ENCODE data around the gene PSKH1.
"Not testable (repeated sequence)": the region's sequence is repeated elsewhere in the genome, so short reads cannot be mapped to it uniquely, and the experiment has no call there.

Gene PSKH1

GRCh38 chr16:67964477-67965131, 71.5 kb downstream of the PSKH1 start:
- DNase-seq = no peak

DNA sequence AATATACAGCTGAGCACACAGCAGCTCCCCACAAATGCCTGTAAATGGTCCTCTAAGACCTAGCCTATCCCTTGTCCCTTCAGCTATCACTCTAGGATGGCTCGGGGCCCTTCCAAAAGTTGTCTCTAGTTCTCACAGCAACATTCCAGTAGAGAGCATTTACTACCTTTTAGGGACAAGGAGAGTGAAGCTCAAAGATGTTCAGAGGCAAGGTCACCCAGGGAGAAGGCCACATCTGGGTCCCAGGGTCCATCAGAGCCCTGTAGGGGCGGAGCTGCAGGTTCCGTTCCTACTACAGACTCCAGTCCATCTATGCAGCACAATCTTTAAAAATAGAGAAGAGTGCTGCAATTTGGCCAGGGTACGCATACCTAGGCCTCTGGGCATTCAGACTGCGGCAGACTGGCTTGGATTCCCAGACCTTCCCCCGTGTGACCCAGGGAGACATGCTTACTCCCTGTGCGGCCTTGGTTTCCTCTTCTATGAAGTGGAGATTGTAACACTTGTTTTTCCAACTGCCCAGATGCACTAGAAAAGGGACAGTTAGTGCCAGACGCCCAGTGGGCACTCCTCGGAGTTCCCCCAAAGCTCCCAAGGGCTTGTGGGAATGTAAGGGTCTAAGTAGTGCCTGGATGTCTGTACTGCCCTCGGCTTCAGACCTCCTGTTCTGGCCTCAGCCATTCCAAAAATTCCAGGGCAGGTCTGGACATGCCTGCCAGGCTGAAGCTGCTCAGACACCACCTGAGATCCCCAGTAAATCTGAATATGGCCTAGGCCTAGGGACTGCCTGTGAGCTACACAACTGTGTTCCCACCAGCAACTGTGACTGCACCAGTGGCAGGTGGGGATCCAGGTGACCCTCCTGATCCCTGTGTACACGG, 72.9 kb downstream of the PSKH1 start:
- DNase-seq = no peak

GRCh38 chr16:67966549-67967182, 73.6 kb downstream of the PSKH1 start:
- DNase-seq = no peak

GRCh38 chr16:67967183-67967957, 74.3 kb downstream of the PSKH1 start:
- no peak for DNase-seq

DNA sequence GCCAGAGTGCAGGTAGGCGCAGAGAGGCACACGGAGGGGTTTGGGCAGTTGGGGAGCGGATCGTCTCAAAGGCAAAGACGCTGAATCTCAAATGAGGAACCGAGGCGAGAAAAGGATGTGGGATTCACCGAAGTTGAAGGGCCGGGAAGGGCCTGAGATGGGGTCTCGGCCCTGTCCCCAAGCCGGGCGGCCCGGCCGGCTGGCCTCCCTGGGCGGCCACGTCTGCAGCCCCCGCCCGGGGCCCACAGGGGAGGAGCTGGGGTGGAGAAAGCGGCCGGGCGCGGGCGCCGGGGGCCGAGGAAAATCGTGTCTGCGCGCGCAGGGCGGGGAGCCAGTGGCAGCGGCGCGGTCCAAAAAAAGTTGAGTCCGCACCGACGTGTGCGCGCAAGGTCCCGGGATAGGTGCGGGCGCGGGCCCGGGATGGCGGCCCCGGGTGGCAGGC, 74.9 kb downstream of the PSKH1 start:
- no peak for DNase-seq

GRCh38 chr16:67968400-67969253, 75.6 kb downstream of the PSKH1 start, which contains the start of gene SLC12A4:
Gene SLC12A4 (minus strand): TSS chr16:67968637. CDS start chr16:67968553, 84 bp downstream.
- DNase-seq = peak; percentile 35

DNA sequence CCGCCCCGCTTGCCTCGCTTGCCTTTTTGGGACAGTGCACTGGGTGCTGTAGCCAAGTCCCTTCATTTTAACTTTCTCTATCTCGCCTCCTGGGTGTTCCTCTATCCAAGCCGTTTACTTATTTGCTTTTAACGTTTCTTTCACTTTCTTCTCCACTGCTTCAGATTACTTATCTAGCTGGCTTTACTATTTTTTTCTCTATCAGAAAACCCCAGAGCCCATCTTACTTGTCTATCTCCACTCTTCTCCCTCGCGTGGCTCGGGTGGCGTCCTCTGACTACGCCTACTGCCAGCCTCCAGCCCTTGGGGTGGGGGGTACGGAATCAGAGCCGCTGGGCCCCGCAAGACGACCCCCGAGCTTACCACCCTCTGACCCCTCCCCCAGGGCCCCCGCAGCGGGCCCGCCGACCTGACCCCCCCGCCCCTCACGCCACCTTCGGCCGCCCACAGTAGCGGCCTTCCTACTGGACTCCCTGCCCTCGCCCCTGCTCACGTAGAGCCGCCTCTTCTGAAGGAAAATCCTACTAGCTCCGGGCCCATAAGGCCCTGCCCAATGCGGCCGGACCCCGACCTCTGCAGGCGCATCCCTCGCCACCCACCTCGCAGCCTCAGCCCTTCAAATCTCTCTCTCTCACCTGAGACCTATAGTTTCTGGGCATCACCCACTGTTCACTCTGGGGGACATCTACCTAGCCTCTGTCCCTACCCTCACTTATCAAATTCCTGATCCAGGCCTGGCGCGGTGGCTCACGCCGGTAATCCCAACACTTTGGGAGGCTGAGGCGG, 76.4 kb downstream of the PSKH1 start:
- no peak for DNase-seq

DNA sequence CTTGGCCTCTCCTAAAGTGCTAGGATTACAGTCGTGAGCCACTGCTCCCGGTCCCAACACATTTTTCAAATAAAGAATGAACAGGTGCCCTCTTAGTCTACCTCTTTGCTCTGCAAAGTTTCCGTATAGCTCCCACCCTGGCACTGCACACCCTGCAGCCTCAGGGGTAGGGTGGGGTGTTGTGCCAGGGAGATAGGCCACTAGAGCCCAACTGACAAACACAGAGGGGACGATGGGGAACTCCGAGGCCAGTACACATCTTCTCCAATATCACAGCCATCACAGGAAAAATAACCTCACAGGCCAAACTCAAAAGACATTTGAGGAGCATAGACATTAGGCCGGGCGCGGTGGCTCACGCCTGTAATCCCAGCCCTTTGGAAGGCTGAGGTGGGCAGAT, 78.1 kb downstream of the PSKH1 start:
- no peak for DNase-seq

DNA sequence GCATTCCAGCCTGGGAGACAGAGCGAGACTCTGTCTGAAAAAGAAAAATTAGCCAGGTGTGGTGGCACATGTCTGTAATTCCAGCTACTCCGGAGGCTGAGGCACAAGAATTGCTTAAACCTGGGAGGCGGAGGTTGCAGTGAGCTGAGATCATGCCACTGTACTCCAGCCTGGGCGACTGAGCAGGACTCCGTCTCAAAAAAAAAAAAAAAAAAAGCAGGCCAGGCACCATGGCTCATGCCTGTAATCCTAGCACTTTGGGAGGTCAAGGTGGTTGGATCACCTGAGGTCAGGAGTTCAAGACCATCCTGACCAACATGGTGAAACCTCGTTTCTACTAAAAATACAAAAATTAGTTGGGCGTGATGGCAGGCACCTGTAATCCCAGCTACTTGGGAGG, 79.2 kb downstream of the PSKH1 start:
- not testable (repeated sequence) for DNase-seq

DNA sequence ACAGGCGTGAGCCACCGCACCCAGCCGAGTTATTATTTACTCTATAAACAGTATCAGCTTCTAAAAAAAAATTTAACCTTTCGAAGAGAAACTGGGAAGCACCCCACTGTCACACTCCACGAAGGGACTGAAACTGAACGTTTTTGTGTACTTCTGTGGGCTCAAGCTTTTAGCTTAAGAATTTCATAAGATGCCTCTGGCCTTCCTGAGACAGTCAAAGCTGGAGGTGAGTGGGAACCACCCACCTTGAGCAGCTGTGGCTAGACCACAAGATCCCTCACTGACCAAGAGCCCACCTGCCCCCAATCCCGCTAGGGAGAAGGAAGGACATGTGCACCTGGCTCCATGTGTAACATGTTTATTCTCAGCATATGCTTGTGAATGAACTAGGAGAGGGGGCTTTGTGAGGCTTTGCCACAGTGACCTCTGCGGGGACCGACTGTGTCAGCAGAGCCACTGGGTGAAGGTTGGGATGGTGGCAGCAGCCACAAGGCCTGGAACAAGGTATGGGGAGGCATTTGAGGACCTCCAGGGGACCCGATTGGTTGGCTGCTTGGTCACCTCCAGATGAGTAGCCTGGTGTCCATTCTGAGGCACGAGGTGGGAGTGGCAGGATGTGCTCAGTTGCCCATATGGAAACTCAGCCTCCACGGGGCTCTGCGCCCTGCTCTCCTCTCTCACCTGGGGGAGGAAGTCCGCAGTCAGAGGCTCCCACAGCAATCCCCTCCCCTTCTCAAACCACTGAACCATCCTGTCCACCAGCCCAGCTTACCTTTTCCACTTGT, 82.5 kb downstream of the PSKH1 start:
- DNase-seq = no peak

GRCh38 chr16:67976205-67976604, 83.2 kb downstream of the PSKH1 start:
- no peak for DNase-seq

- no peak for DNase-seq
Measured at GRCh38 chr16:67977005-67977404, 84.0 kb downstream of the PSKH1 start.

DNA sequence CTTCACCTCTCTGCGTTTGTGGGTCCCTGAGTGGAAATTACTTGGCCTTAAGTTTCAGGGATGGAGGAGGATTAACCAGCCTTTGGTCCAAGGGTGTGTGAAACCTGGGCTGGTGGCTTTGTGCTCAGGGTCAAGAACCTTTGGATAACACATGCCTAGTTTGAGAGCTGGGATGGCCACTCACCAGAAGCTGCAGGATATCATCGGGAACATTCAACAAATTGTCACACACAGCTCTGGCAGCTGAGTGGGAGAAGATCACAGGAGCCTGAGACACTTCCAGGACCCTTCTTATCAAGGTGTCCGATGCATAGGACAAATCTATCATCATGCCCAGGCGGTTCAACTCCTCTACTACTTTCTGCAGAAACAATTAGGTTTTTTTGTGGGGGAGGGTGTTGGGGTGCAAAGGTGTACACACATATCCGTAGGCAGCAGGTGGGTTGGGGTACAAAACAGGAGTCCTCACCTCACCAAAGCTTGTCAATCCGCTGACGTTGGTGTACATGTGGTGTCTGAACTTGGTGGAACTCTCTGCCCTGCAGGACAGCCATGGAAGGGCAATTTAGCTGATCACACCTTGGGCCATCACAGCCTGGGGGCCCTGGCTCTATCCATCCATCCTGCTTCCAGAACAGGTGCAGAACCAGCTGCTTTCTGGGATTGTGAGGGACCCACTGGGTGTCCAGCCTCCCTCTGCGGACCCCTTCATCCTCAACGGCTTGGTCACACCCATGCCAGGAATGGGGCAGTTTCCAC, 84.6 kb downstream of the PSKH1 start:
- DNase-seq = no peak

Measured in T1000 (cell line).